ENCODE data around the gene KLF9.

Gene KLF9

GRCh38 chr9:70355801-70356200, 58.7 kb downstream of the KLF9 start:
- no peak for DNase-seq (ENCODE audit: low read depth)

DNA sequence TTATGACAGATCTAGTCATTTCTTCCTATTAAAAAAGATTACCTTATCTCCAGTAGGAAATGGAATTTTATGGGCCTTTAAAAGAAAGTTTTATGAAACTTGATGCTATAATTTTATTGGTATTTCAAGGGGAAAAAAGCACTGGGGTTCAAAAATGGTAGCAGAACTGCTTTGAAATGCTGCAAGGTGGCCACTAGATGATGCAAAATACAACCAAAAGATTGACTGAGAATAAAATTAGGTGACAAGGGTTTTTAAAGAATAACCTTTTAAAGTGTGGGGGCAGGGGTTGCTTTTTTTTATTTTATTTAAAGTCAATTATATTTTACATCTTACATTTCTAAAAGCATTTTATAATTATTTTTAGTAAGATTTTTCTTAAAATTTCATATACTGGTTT, 61.7 kb downstream of the KLF9 start:
- no peak for DNase-seq (ENCODE audit: low read depth)

GRCh38 chr9:70352356-70352755, 62.1 kb downstream of the KLF9 start:
- DNase-seq (ENCODE audit: low read depth), result no peak

DNA sequence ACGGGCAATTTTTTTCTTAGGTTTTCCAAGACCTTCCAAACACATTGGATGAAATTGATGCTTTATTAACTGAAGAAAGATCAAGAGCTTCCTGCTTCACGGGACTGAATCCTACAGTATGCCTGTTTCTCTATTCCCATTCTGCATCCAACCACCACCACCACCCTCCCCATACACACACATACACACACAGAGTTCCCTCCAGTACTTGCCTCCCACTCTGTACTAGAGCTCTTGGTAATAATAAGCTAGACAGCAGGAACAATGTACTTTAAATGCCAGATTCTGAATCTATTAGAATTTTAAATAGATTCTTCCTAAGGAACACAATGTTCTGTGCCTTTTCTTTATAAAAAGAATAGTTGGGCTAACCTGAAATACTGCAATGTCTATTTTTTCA, 67.4 kb downstream of the KLF9 start:
- DNase-seq (ENCODE audit: low read depth), result no peak

DNA sequence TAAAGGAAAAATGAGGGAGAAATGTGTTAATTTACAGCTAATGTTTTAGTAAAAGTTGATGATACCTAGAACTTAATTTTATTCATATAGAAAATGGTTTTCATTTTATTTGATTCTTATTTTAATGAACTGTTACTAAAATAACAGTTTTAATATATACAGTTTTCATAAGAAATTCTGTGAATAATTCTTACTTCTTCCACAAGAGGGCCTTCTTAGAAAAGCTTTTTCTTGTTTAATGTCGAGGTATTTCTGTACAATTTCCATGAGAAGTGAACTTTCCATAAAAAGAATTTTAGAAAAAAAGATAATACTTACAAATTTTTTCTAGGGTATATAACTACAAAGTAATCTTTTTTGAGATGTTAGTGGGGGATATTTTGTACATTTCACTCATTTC, 73.9 kb downstream of the KLF9 start:
- DNase-seq (ENCODE audit: low read depth), result no peak

All from HS-27A (cell line).